Measurements from ENCODE around the gene DNAJC16.
"Not testable (repeated sequence)": the region's sequence is repeated elsewhere in the genome, so short reads cannot be mapped to it uniquely, and the experiment has no call there.

DNAJC16 gene

GRCh38 chr1:15592285-15592684, 65.6 kb downstream of the DNAJC16 start:
- DNase-seq, result no peak

- DNase-seq, result no peak
Measured at GRCh38 chr1:15595809-15596617, 69.4 kb downstream of the DNAJC16 start.

- no peak for DNase-seq
Measured at GRCh38 chr1:15598436-15598835, 71.8 kb downstream of the DNAJC16 start.

GRCh38 chr1:15603050-15603965, 76.7 kb downstream of the DNAJC16 start:
- DNase-seq, result peak; percentile 94

GRCh38 chr1:15603966-15604282, 77.3 kb downstream of the DNAJC16 start:
- not testable (repeated sequence) for DNase-seq

GRCh38 chr1:15604400-15604799, 77.8 kb downstream of the DNAJC16 start:
- DNase-seq, result not testable (repeated sequence)

GRCh38 chr1:15605398-15606383, 79.0 kb downstream of the DNAJC16 start:
- no peak for DNase-seq

- DNase-seq, result no peak
Measured at GRCh38 chr1:15609631-15610030, 83.0 kb downstream of the DNAJC16 start.

GRCh38 chr1:15610167-15610566, 83.5 kb downstream of the DNAJC16 start:
- no peak for DNase-seq

- DNase-seq, result no peak
Measured at GRCh38 chr1:15616373-15617172, 89.9 kb downstream of the DNAJC16 start.

- DNase-seq, result peak; percentile 95
Measured at GRCh38 chr1:15617173-15618076, 90.8 kb downstream of the DNAJC16 start, which contains the start of gene DDI2. Gene DDI2 (plus strand): TSS chr1:15617458. CDS start chr1:15617671, 213 bp downstream.

- no peak for DNase-seq
Measured at GRCh38 chr1:15618077-15618654, 91.5 kb downstream of the DNAJC16 start.

GRCh38 chr1:15618655-15619525, 92.2 kb downstream of the DNAJC16 start:
- no peak for DNase-seq

GRCh38 chr1:15620155-15620545, 93.5 kb downstream of the DNAJC16 start:
- no peak for DNase-seq

GRCh38 chr1:15620902-15621682, 94.4 kb downstream of the DNAJC16 start:
- DNase-seq, result no peak

- no peak for DNase-seq
Measured at GRCh38 chr1:15621975-15622374, 95.3 kb downstream of the DNAJC16 start.

GRCh38 chr1:15622712-15623373, 96.2 kb downstream of the DNAJC16 start:
- DNase-seq, result no peak

GRCh38 chr1:15623435-15623834, 96.8 kb downstream of the DNAJC16 start:
- no peak for DNase-seq
